Activated CD8-positive, alpha-beta T cell treated with anti-CD3 and anti-CD28 coated beads for 36 hours (primary cell): ENCODE results near the gene TMTC3. TPM values are rescaled to one million over a fixed set of nuclear protein-coding genes. Genes with fewer than 3 reads are reported as not detected.
"Not testable (repeated sequence)": the region's sequence is repeated elsewhere in the genome, so short reads cannot be mapped to it uniquely, and the experiment has no call there.

ENCODE experiments used
- ATAC-seq: fragments of 200-7000 bp; cut with Tn5 transposase; one replicate; pipeline ENCODE4 v1.10.0; 2021; ENCODE audit warnings: mild to moderate bottlenecking, moderate library complexity
- CTCF ChIA-PET: fragments of 350-600 bp; sonication (Branson Sonifier 250); formaldehyde crosslinking; loops from one replicate; lab custom pipeline; 2021; ENCODE audit warnings: antibody characterized with exemption; lab: Charles Lee
- POLR2A ChIA-PET: fragments of 350-600 bp; sonication (Branson Sonifier 250); formaldehyde crosslinking; loops from one replicate; lab custom pipeline; 2021; ENCODE audit warnings: antibody characterized with exemption; lab: Charles Lee
- DNase-seq: peaks from one replicate; pipeline ENCODE4 v3.0.0-alpha.2; 2020
- H3K27ac Mint-ChIP-seq: one replicate; pipeline ENCODE4 v1.8.0; 2021; ENCODE audit warnings: mild to moderate bottlenecking, mixed read lengths
- H3K27me3 Mint-ChIP-seq: one replicate; pipeline ENCODE4 v1.8.0; 2021; ENCODE audit warnings: mixed read lengths
- H3K36me3 Mint-ChIP-seq: one replicate; pipeline ENCODE4 v1.8.0; 2021; ENCODE audit warnings: low read depth, mixed read lengths
- H3K4me1 Mint-ChIP-seq: one replicate; pipeline ENCODE4 v1.8.0; 2021; ENCODE audit warnings: low read depth, mixed read lengths
- H3K4me3 Mint-ChIP-seq: one replicate; pipeline ENCODE4 v1.8.0; 2021; ENCODE audit warnings: mild to moderate bottlenecking, moderate library complexity, mixed read lengths
- H3K9me3 Mint-ChIP-seq: one replicate; pipeline ENCODE4 v1.8.0; 2021; ENCODE audit warnings: mixed read lengths
- CTCF ChIP-seq: fragments of 200-600 bp; IDR thresholded peaks from one replicate; pipeline ENCODE4 v1.8.0; 2022; ENCODE audit warnings: antibody characterized with exemption, mild to moderate bottlenecking
- intact Hi-C: fragments of 100-400 bp; cut with micrococcal nuclease; formaldehyde crosslinking; loops from one replicate; pipeline ENCODE4 v1.10.0; 2022
- total RNA-seq, 2 experiments: library from RNA; stranded (reverse); gene quantifications; one replicate each; pipeline ENCODE4 v1.2.3, GENCODE V29; 2021

TMTC3 gene
- total RNA-seq, 2 experiments from 2014 or later = 4.7 to 5.0 TPM

- Mint-ChIP-seq H3K4me1 (no peaks in the 10 kb centered on the region), H3K36me3 (no peaks in the 10 kb centered on the region), H3K27me3 (no peaks in the 10 kb centered on the region), H3K27ac (no peak overlapping the region), H3K4me3 (no peak overlapping the region), H3K9me3 (peaks cover 8% of the 10 kb centered on the region)
- no peak for TF ChIP-seq CTCF
- ChIA-PET POLR2A (no interaction called here), CTCF (no interaction called here)
- DNase-seq (no peak), ATAC-seq (no peak)
- intact Hi-C loops = no loop called here
Measured at GRCh38 chr12:88202500-88202899, 60.4 kb downstream of the TMTC3 start.

GRCh38 chr12:88206601-88207000, 64.5 kb downstream of the TMTC3 start:
- no peak for TF ChIP-seq CTCF
- no peak overlapping the region for H3K4me3 Mint-ChIP-seq
- ATAC-seq = no peak
- ChIA-PET CTCF (no interaction called here), POLR2A (no interaction called here)
- no peaks in the 10 kb centered on the region for H3K4me1 Mint-ChIP-seq
- H3K36me3 Mint-ChIP-seq = no peaks in the 10 kb centered on the region
- H3K9me3 Mint-ChIP-seq = peaks cover 28% of the 10 kb centered on the region
- DNase-seq = no peak
- peaks cover 3% of the 10 kb centered on the region for H3K27me3 Mint-ChIP-seq
- H3K27ac Mint-ChIP-seq = no peak overlapping the region
- intact Hi-C loops = no loop called here

- Mint-ChIP-seq H3K36me3 (no peaks in the 10 kb centered on the region), H3K27ac (no peak overlapping the region), H3K4me1 (no peaks in the 10 kb centered on the region), H3K4me3 (no peak overlapping the region), H3K27me3 (peaks cover 5% of the 10 kb centered on the region), H3K9me3 (peaks cover 37% of the 10 kb centered on the region)
- TF ChIP-seq CTCF = no peak
- POLR2A ChIA-PET = no interaction called here
- intact Hi-C loops = no loop called here
- ATAC-seq (no peak), DNase-seq (no peak)
- CTCF ChIA-PET = interaction anchor here (0.6 kb wide), 1 partner anchor 1394 kb away, joined by 3 read pairs; no protein-coding TSS in a partner anchor
Measured at GRCh38 chr12:88207921-88208620, 66.0 kb downstream of the TMTC3 start.

GRCh38 chr12:88208661-88209060, 66.6 kb downstream of the TMTC3 start:
- Mint-ChIP-seq H3K27me3 (peaks cover 5% of the 10 kb centered on the region), H3K36me3 (no peaks in the 10 kb centered on the region), H3K27ac (no peak overlapping the region), H3K4me1 (no peaks in the 10 kb centered on the region), H3K4me3 (no peak overlapping the region), H3K9me3 (peaks cover 38% of the 10 kb centered on the region)
- no peak for ATAC-seq
- no peak for TF ChIP-seq CTCF
- ChIA-PET CTCF (no interaction called here), POLR2A (no interaction called here)
- no peak for DNase-seq
- intact Hi-C loops = no loop called here

GRCh38 chr12:88210311-88210710, 68.2 kb downstream of the TMTC3 start:
- H3K4me1 Mint-ChIP-seq, H3K27ac Mint-ChIP-seq, H3K36me3 Mint-ChIP-seq, intact Hi-C loops, DNase-seq, H3K27me3 Mint-ChIP-seq, POLR2A ChIA-PET, ATAC-seq, CTCF ChIA-PET, H3K4me3 Mint-ChIP-seq: not testable (repeated sequence)
- peaks cover 32% of the 10 kb centered on the region for H3K9me3 Mint-ChIP-seq
